Transverse colon (tissue), 3 donors: ENCODE results near the gene NRARP.
"Not testable (repeated sequence)": the region's sequence is repeated elsewhere in the genome, so short reads cannot be mapped to it uniquely, and the experiment has no call there.

Experiments used
- EP300 ChIP-seq: sonication (generic); formaldehyde crosslinking; IDR thresholded peaks from one replicate; pipeline ENCODE4 v1.6.1; 2017; ENCODE audit warnings: antibody characterized with exemption, low read depth
- POLR2AphosphoS5 ChIP-seq, 3 donors: sonication (generic); formaldehyde crosslinking; IDR thresholded peaks; one replicate each; pipeline ENCODE4 v1.6.1; 2016; ENCODE audit warnings: antibody characterized with exemption in 3 of 3

- not testable (repeated sequence) for TF ChIP-seq EP300; POLR2AphosphoS5 (IDR thresholded peaks at IDR 0.05)
Measured at GRCh38 chr9:137339908-137340462, 37.9 kb upstream of the NRARP start.
